Thoracic aorta (tissue), 2 donors: ENCODE data around the gene THRB. TPM values are rescaled to one million over a fixed set of nuclear protein-coding genes. Genes with fewer than 3 reads are reported as not detected.

Source experiments
- ATAC-seq: fragments of 150-250 bp; one replicate; pipeline ENCODE4 v1.8.0; 2017; ENCODE audit warnings: low read depth; ENCODE audit not compliant: insufficient number of reproducible peaks, low FRiP score
- DNase-seq: peaks from one replicate; pipeline ENCODE4 v3.0.0-alpha.2; 2020; ENCODE audit warnings: low spot score
- H3K27ac ChIP-seq, 2 donors: fragments of 200-600 bp; sonication (generic); 1 replicate in 1 of 2; 2 replicates in 1 of 2; pipeline ENCODE4 v1.5.1; 2016; ENCODE audit warnings: mild to moderate bottlenecking in 2 of 2, moderate library complexity in 2 of 2
- H3K27me3 ChIP-seq: fragments of 200-600 bp; sonication (generic); replicated peaks from 2 replicates; pipeline ENCODE4 v1.6.0; 2016; ENCODE audit warnings: mild to moderate bottlenecking; ENCODE audit not compliant: insufficient read depth
- H3K36me3 ChIP-seq: fragments of 200-600 bp; sonication (generic); one replicate; pipeline ENCODE4 v1.5.1; 2016
- H3K4me1 ChIP-seq, 2 donors: fragments of 200-600 bp; sonication (generic); 1 replicate in 1 of 2; 2 replicates in 1 of 2; pipeline versions ENCODE4 v1.5.1 to v1.6.0; 2016; ENCODE audit warnings: low read depth in 2 of 2, mild to moderate bottlenecking in 1 of 2; ENCODE audit not compliant: control insufficient read depth in 1 of 2
- H3K4me3 ChIP-seq: fragments of 200-600 bp; sonication (generic); 2 replicates; pipeline ENCODE4 v1.5.1; 2016; ENCODE audit warnings: mild to moderate bottlenecking
- H3K9me3 ChIP-seq: fragments of 200-600 bp; sonication (generic); 2 replicates; pipeline ENCODE4 v1.5.1; 2016
- total RNA-seq, 2 donors: library from RNA; depleted of rRNA; stranded (reverse); fragments of >200 nt; gene quantifications; one replicate each; pipeline versions ENCODE4 v1.1.0 to v1.2.3, GENCODE V29; 2016
- TF ChIP-seq, protein P1 (sequence below): fragments of 200-600 bp; sonication (generic); IDR thresholded peaks from one replicate; pipeline ENCODE4 v1.5.1; 2019; ENCODE audit warnings: antibody characterized with exemption

Gene THRB
- total RNA-seq, 2 donors from 2014 or later: 40.3 to 65.6 TPM

DNA sequence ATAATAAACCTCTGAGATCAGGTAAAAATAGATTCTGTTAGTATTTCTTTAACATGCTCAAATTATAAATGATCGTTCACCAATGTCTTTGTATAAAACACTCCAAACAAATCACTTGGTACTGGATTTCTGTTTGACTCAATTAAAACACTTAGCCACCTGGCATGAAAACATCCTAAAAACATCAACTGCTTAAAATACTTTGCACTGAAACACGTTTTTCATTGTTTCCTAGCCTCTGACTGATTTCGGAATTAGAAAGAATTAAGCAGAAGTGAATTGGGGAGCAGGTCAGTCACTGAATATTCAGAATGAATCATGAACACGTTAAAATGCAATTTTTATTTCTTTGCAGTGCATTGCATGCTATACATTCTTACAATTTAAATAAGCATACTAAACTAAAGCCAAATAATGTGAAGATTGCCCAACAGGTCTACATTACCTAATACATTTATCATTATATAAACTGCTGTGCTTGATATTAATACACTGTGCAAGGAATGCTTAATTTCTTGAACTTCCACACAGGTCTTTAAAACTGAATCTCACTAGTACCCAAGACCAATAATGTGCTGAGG lies 1.6 kb downstream of the THRB start:
- Histone ChIP-seq H3K36me3 (no peaks in the 10 kb centered on the region), H3K27ac (peak overlapping the region; percentile 99), H3K4me3 (peak overlapping the region; percentile 91), H3K9me3 (no peaks in the 10 kb centered on the region), H3K4me1 (peaks cover 36 to 60% of the 10 kb centered on the region in 2 donors), H3K27me3 (no peaks in the 10 kb centered on the region)
- DNase-seq (no peak), ATAC-seq (no peak)
- TF ChIP-seq, protein P1, sequence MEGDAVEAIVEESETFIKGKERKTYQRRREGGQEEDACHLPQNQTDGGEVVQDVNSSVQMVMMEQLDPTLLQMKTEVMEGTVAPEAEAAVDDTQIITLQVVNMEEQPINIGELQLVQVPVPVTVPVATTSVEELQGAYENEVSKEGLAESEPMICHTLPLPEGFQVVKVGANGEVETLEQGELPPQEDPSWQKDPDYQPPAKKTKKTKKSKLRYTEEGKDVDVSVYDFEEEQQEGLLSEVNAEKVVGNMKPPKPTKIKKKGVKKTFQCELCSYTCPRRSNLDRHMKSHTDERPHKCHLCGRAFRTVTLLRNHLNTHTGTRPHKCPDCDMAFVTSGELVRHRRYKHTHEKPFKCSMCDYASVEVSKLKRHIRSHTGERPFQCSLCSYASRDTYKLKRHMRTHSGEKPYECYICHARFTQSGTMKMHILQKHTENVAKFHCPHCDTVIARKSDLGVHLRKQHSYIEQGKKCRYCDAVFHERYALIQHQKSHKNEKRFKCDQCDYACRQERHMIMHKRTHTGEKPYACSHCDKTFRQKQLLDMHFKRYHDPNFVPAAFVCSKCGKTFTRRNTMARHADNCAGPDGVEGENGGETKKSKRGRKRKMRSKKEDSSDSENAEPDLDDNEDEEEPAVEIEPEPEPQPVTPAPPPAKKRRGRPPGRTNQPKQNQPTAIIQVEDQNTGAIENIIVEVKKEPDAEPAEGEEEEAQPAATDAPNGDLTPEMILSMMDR: no peak

DNA sequence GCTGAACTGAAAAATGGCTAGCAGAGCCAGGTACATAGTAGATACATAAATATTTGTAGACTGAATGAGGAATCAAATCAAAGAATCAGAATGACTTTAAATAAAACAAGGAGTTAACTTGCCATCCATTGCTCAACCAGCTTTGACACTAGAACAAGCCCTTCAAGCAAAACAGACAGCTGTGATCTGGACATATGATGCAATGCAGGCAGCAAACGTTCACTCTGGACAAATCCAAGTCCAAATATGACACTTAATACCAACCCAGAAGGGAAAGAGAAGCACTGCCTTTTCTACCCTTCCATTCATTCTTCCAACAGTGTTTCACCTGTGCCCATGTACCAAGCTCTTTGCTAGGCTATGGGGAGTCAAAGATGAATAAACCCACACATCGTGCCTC lies 4.5 kb downstream of the THRB start:
- no peak for ATAC-seq
- Histone ChIP-seq H3K27me3 (no peaks in the 10 kb centered on the region), H3K4me1 (peaks cover 49 to 77% of the 10 kb centered on the region in 2 donors), H3K9me3 (no peaks in the 10 kb centered on the region), H3K36me3 (no peaks in the 10 kb centered on the region), H3K27ac (peak overlapping the region; percentile 3 to 26), H3K4me3 (peak overlapping the region; percentile 22)
- DNase-seq: no peak
- TF ChIP-seq, protein P1: no peak

DNA sequence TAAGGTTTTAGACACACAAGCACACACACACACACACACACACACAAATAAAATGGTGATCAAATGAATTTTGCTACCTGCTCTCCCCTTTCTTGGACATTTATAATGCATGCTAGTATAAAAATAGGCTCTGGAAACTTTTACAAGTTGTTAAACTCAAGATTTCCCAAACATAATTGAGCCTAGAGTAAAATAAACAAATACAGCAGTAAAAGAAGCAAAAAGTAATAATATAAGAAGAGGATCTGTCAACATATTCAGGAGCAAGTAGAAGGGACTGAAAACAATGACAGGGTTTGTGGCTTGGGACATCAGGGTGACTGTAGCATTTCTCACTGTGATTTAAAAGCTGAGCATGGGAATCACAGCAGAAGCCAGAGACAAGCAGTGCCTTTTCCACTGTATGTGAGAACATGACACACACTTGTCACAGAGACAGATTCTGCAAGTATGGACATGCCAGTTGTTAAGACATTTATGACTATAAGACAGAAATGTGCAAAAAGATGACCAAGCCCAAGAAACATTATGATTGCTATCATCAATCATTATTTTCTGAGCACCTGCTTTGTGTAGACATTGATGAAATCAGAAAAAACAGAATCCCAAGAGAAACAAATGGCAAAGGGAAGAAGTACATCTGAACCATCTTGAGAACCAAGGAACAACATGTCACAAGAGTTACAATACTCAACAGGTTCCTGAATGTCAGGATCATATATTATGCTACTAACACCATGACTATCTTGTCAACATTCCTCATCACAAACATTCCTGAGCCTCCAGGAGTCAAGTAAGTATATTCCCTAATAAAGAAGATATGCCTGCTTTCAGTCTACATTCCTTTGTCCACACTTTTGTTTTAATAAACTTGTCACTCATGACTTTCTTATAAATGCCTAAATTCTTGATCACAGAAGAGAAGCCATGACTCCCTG lies 7.1 kb downstream of the THRB start:
- H3K27me3 ChIP-seq: no peaks in the 10 kb centered on the region
- peak overlapping the region in 1 of 2 donors; percentile 14 for H3K27ac ChIP-seq
- H3K9me3 ChIP-seq: no peaks in the 10 kb centered on the region
- H3K36me3 ChIP-seq: no peaks in the 10 kb centered on the region
- H3K4me3 ChIP-seq: no peak overlapping the region
- TF ChIP-seq, protein P1: no peak
- H3K4me1 ChIP-seq: peaks cover 60 to 82% of the 10 kb centered on the region in 2 donors
- no peak for DNase-seq
- no peak for ATAC-seq

DNA sequence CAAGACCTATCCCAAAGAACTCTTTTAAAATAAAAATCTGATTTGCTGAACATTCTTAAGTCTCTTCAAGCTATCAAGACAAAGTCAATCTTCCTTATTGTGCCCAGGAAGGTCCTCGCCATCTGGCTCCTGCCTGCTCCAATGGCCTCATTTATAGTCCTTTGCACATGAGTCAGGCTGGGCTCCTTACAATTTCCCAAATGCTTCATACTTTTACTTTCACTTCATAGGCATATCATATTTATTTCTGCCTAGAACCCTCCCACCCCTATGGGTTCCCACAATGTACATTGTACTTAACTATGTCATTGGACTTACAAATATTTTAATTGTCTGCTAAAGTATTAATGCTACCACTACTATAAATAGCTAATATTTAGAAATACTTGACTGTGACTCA lies 9.1 kb downstream of the THRB start:
- peaks cover 47 to 78% of the 10 kb centered on the region in 2 donors for H3K4me1 ChIP-seq
- DNase-seq: no peak
- TF ChIP-seq, protein P1: no peak
- no peak for ATAC-seq
- no peaks in the 10 kb centered on the region for H3K27me3 ChIP-seq
- H3K36me3 ChIP-seq: no peaks in the 10 kb centered on the region
- no peak overlapping the region for H3K27ac ChIP-seq
- H3K4me3 ChIP-seq: peak overlapping the region; percentile 16
- H3K9me3 ChIP-seq: no peaks in the 10 kb centered on the region

DNA sequence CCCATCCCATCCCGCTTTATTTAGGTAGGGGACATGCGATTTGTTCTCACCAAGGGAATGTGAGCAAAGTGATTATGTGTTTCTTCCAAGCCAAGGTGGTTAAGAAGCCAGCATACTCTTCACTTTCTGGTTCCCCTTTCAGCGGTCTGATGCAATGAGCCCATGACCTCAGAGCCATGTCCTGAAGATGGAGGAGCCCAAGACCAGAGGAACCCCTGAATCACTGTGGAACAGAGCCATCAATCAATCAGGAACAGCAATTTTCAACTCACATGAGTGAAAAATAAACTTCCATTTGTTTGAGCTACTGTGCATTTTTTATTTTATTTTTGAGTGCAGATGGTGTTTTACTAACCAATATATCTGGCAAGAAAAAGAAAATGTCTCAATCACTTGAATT lies 10.8 kb downstream of the THRB start:
- TF ChIP-seq, protein P1: no peak
- DNase-seq: no peak

More for the DNA sequence above, 10.8 kb downstream of the THRB start:
- H3K27me3 ChIP-seq: no peaks in the 10 kb centered on the region
- H3K4me1 ChIP-seq: peaks cover 41 to 76% of the 10 kb centered on the region in 2 donors
- no peaks in the 10 kb centered on the region for H3K9me3 ChIP-seq
- no peak overlapping the region for H3K4me3 ChIP-seq
- no peak overlapping the region for H3K27ac ChIP-seq
- no peaks in the 10 kb centered on the region for H3K36me3 ChIP-seq
- no peak for ATAC-seq
